SKM-1 treated with dmso at 0.1 percent for 144 hours (cell line): Measurements from ENCODE around the gene ACSF2.
A peak's percentile ranks its signal among the peaks of the same experiment; 100 is the strongest.

ENCODE experiments used
- DNase-seq: peaks from one replicate; lab custom pipeline; 2025; ENCODE audit not compliant: unreplicated experiment; lab: John Stamatoyannopoulos, UW

Gene ACSF2

DNA sequence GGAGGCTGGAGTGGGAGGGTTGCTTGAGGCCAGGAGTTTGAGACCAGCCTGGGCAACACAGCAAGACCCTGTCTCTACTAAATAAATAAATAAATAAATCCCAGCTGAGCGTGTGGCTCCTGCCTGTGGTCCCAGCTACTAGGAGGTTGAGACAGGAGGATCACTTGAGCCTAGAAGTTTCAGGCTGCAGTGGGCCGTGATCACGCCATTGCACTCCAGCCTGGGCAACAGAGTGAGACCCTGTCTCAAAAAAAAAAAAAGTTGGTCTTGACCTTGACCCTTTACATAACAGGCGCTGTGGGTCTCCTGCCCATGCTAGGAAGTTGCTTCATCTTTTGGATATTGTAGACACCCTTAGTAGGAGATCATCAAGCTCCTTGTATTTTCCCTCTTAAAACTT is 11.4 kb downstream of the ACSF2 start:
- no peak for DNase-seq

GRCh38 chr17:50439008-50439407 is 13.0 kb downstream of the ACSF2 start:
- DNase-seq, result no peak

GRCh38 chr17:50440172-50440837 is 14.3 kb downstream of the ACSF2 start:
- DNase-seq, result no peak

DNA sequence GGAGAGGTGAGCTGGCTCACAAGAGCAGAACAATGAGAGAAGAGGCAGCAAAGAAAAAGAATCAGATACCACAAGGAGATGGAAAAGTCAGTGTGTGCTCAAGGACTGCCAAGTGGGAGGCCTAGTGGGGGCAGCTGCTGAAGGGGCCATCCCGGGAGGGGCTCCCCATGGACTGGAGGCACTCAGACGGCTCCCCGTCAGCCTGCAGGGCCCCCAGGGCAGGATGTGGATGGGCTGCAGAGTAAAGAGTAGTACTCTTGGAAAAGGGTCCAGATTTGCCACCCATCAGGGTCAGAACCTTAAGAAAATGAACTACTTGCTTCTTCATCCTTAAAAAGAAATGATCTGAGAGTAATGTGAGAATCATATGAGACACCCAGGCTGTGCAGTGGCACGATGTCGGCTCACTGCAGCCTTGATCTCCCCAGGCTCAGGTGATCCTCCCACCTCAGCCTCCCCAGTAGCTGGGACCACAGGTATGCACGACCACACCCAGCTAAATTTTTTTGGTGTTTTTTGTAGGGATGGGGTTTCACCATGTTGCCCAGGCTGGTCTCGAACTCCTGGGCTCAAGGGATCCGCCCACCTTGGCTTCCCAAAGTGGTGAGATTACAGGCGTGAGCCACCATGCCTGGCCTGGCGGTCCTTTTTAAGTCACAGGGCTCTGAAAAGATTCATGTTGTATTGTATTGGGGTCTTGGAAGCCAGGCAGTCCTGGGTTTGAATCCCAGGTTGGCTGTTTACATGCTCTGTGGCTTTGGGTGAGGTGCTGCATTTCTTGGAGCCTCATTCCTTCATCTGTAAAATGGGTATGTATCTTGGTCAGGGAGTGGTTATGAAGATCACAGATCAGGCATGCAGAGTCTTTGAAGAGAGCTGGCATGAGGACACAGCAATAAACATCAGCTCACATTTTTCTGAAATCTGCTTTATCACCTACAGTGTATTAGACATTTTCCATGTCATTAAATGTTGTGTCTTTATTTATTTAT is 15.1 kb downstream of the ACSF2 start:
- DNase-seq, result no peak

- no peak for DNase-seq
Measured at GRCh38 chr17:50443505-50443974, 17.5 kb downstream of the ACSF2 start.

GRCh38 chr17:50444841-50445715 is 19.1 kb downstream of the ACSF2 start:
- no peak for DNase-seq

GRCh38 chr17:50445730-50446325 is 19.8 kb downstream of the ACSF2 start:
- DNase-seq, result no peak

DNA sequence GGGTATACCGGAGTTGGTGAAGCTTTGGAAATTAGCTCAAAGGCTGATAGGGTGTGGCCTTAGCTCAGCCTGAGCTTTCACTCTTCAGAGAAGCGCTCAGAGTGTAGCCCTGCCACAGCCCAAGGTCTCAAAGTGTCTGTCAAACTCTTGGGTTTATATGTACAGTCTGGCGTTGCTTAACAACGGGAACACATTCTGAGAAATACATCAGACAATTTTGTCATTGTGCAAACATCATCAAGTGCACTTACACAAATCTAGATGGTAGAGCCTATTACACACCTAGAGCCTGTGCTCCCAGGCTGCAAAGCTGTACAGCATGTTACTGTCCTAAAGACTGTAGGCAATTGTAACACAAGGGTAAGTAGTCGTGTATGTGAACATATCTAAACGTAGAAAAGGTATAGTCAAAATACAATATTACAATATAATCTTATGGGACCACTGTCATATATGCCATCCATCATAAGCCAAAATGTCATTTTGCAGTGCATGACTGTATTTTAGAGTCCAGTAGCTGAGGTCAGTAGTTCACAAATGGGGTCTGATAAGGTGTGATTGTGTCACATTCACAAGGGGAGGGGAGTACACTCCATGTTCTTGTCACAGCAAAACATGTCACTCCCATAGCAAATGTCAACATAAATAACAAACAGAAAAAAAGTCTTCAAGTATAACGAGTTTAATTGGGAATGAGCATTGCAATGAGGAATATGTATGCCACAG is 22.0 kb downstream of the ACSF2 start:
- no peak for DNase-seq

DNA sequence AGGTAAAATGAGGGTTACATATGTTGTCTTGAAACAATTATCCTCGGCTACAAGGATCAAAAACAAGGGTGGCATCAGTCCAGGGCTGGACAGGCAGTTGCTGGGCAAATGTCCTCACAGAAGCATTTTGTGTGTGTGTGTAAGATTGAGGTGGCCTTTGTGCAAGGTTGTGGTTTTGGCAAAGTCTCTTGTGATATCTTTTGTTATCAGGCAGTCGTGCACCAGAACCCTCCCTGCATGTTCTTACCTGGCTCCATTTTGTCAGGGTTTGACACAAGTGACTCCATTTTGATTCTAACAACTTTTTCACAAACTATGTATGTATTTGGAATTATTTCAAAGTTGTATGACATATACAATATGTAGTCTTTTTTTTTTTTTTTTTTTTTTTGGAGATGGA is 22.6 kb downstream of the ACSF2 start:
- no peak for DNase-seq

- no peak for DNase-seq
Measured at GRCh38 chr17:50451943-50452629, 26.1 kb downstream of the ACSF2 start.

- peak; percentile 28 for DNase-seq
Measured at GRCh38 chr17:50452630-50453300, 26.7 kb downstream of the ACSF2 start.

- DNase-seq, result no peak
Measured at GRCh38 chr17:50453901-50454300, 27.9 kb downstream of the ACSF2 start.

- DNase-seq, result no peak
Measured at GRCh38 chr17:50457621-50458020, 31.6 kb downstream of the ACSF2 start.

DNA sequence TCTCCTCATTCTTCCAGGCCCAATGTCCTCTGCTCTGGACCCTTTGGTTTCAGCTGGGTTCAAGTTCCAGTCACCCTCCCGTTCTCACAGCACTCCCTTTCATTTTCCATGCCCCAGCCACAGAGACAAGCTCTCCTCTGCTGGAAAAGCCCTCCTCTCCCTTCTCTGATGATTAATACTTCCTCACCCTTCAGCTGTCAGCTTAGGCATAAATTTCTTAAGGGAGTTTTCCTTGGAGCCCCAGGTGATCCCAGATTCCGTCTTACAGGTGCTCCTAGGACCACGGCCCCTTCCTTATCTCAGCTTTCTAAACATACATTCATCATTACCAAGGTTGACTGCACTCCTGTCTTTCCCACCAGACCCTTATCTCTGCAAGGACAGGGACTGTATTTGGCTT is 32.3 kb downstream of the ACSF2 start:
- DNase-seq, result no peak

DNA sequence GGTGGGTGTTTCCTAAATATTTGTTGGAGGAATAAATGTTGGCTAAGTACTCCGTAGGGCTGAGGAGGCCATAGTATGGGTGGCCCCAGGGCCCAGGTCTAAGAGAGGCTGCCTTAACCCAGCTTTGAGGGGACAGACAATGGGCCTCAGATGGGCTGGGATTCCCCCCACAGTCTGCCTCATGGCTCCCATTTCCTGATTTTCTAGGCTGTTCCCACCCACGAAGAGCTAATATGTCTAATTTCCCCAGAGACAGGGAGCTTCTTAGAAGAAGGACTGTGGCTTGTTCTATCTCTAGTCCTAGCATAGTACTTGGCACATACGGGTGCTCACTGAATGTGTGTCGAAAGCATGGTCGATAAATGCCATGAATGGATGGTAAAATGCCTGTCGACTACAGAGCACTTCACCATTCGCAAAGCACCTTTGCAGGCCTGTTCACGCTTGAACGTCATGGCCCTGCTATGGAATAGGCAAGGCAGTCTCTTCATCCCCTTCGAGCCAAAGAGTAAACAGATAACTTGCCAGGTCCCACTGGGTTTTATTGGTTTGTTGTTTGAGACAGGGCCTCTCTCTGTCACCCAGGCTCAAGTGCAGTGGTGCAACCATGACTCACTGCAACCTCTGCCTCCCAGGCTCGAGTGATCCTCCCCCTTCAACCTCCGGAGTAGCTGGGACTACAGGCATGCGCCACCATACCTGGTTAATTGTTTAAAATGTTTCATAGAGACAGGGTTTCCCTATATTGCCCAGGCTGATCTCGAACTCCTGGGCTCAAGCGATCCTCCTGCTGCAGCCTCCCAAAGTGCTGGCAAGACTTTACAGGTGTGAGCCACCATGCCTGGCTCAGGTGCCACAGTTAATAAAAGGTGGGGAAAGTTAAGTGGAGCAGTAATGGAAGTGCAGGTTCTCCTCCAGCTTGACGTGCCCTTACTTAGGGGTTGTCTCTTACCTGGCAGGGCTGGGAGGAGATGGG is 33.0 kb downstream of the ACSF2 start:
- DNase-seq, result no peak

DNA sequence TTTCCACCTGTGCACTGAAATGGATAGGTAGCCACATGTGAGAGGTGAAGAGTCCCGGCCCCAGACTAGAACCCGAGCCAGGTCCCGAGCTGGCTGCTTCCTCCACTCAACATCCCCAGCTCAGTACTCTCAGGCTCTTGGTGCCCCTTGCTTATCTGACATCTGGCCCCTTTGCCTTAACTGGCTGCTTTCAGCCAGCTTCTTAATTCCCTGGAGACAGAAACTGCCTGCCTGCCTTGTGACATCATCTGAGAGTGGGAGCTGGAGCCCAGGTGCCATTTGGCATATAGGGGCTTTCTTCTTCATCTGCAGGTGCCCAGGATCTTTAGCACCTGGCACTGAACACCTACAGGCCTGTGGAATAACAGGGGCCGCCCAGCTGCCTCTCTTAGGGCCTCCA is 33.7 kb downstream of the ACSF2 start:
- DNase-seq, result no peak

DNA sequence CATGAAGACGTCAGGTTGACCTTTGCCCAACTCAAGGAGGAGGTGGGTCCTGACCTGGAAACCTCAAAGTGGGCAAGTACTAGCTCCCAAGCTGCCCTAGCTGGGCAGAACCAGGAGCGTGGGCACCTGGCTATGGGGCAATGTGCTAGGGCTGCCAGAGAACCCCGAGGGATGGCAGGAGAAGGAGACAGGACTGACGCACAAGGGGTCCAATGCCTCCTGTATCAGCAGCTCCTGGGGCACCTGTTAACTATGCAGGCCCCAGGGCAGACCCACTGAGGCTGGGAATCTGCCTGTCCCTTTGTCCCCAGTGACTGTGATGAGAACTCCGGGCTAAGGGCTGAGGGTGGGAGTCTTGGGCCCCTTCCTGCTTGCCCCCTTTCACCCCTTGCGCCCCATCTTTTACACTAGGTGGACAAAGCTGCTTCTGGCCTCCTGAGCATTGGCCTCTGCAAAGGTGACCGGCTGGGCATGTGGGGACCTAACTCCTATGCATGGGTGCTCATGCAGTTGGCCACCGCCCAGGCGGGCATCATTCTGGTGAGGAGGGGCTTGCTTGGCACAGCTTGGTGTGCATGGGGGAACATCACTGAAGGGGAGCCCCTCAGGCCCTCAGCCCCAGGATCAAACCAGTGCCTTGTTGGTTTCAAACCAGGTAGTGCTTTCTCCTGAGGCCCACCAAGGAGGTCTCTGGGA is 35.0 kb downstream of the ACSF2 start:
- no peak for DNase-seq
